Measurements from ENCODE around the gene NUB1.

DNA sequence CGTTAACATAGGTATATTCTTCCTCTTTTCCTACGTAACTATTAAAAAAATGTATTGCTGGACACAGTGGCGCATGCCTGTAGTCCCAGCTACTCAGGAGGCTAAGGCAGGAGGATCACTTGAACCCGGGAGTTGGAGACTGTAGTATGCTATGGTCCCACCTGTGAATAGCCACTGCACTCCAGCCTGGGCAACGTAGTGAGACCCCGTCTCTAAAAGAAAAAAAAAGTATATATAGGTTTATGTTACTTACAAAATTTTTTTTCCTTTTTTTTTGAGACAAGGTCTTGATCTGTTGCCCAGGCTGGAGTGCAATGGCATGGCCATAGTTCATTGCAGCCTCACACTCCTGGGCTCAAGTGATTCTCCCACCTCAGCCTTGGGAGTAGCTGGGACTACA lies 5.6 kb downstream of the NUB1 start:
- no peak for TF ChIP-seq CTCF (IDR thresholded peaks at IDR 0.05; ENCODE audit: low read length)
- no peak for TF ChIP-seq EZH2 (IDR thresholded peaks at IDR 0.05; ENCODE audit: borderline replicate concordance, low read length)
